Activated naive CD8-positive, alpha-beta T cell treated with anti-CD3 and anti-CD28 coated beads, Interleukin-2, amount 50 U/mL, for 16 hours (primary cell): ENCODE data around the gene CRY2.

ENCODE experiments used
- DNase-seq: peaks from one replicate; pipeline ENCODE4 v3.0.0-alpha.2; 2020; ENCODE audit warnings: low read depth, low spot score

Gene CRY2

DNA sequence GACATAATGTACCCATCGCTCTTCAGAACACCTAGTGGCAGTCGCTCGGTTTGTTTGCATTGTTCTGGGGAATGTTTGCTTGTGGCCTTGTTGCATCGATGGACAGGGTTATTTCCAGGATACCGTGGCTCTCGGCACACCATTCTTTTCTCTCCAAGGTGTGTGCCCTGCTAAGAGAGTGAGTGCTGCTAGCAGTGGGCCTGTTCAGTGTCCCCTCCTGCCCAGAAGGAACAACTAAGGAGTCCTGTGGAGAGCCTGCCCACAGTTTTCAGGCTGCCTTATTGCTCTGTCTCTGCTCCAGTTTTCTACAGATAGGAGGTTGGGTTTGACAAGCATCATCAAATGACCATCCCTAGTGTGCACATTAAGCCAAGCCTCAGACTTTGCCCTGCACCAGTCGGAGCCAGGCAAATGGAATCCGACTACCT is 1.4 kb downstream of the CRY2 start:
- DNase-seq = no peak

DNA sequence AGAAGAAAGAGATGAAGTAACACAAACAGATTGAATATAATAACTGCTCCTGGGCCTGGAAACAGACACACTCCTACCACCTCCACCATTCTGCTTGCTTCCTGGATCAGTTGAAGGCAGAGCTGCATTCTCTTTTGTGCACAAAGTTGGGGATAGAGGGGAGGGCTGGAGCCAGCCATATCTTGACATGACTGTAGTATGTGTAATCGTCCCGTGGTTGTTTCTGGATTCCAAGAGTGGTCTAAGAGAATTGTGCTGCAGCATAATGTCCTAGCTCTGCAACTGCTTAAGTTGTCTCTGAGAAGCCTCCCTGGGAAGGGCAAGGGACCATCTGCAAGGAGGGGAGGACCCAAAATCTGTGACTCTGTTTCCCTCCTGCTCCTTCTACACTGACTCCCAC is 3.2 kb downstream of the CRY2 start:
- DNase-seq = no peak

DNA sequence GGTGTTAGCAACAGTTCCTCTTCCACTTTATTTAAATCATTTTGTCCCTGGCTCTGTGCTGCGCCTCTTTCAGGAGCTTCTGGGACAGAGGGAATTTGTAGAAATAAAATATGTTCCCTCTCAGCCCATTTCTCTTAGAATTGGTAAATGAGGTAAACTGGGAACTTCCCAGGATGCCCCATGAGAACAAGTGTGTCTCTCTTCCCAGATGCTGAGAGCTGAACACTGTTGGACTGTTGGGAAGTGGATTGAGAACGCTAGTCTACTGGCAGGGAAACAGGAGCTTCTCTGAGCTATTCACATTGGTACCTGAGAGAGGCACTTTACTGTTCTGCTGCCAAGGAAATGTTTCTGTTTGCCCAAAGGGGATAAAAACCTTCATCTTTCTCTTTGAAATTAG is 4.0 kb downstream of the CRY2 start:
- DNase-seq = no peak

DNA sequence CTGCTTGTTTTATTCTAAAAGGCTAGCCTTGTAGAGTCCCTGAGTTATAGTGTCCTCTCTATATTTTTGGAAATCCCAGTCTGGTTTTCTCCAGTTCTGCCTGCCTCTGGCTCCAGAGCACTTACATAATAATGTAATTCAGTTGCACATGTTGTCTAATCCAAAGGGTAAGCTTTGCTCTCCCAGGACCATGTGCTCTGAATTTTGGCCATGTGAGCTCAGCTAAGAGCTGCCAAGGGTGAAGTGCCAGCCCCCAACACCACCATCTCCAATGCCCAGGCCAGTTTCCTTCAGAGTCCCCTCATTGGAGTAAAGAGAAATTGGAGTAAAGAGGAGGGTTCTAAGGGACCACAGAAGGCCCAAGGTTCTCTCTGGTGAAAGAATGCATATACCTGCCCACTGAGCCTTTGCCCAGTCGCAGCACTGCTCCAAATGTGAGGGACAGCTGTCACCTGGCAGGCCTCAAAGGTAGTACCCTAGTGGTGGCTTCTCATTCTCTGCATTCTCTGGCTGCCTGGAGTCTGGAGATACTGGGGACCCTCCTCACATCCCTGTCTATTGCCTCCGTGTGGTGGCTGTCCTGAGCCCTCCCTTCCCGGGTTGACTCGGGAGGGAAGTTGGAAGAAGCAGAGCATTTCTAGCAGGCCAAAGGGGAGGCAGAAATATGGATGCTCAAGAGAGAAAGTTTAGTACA is 4.9 kb downstream of the CRY2 start:
- no peak for DNase-seq

DNA sequence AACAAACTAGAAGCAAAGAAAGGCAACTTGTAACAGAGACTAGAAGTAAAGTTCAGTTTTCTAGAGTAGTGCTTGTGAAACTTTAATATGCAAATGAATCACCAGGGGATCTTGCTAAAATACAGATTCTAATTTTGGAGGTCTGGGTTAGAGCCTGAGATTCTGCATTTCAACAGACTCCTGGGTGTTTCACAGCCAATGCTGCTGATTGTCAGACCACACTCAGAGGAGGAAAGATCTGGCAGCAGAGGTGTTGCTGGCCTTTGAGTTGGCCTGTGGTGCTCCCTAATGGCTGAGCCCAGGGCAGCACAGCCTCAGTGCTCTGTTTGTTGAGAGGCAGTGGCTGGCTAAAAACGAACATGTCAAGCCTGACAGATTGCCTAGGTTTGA is 5.4 kb downstream of the CRY2 start:
- no peak for DNase-seq

DNA sequence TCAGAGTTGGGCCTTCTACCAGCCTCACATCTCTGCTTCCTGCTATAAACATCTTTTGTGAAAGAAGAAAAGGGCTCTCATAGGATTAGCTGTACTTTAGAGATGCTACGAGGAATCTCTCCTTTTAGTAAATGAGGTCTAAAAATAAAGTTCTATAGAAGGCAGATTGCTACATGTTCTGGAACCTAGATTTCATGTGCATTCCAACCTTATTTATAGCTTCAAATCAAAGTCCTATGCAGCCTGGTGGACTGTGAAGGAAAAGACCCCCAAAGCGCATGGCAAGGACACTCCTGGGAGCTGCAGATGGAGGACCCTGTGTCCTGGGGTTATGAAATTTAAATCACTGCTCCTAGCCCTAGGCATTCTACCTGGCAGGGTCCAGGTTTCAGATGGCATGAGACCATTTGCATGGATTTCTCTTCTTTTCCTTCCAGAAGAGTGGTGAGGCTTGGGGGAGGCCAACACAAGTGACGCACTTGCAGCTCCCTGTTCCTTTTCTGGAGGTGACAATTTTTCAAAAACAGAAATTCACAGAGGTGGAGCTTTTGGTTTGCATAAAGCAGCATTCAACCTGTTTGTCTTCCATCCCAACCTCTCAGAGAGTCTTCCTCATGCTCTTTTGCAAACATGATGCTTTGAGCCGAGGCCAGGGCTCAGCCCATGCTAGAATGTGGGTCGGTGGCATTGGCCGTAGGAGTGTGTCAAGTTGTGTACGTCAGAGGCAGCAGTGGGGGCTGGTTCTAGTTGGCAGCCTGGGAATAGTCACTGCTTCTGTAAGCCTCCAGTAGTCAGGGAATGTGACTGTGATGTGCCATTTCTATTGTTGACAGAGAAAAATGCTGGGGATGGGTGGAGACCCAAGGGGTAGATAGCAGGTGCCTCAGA is 6.3 kb downstream of the CRY2 start:
- DNase-seq = no peak

DNA sequence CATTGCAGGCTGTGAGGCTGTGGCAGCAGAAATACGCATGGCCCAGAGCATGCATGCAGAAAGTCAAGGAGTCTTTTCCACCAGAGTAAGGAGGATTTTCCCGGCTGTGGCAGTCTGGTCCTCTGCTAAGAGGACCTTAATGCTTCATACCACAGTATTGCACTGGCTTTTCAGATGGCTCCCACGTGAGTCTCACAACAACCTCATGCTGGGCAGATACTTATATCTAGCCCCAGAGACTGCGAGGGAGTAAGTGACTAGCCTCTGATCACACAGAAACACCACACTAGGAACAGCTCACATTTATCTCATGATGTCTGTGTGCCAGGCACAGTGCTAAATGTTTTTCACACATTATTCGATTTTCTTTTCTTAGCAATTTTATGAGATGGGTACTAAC is 8.0 kb downstream of the CRY2 start:
- no peak for DNase-seq

DNA sequence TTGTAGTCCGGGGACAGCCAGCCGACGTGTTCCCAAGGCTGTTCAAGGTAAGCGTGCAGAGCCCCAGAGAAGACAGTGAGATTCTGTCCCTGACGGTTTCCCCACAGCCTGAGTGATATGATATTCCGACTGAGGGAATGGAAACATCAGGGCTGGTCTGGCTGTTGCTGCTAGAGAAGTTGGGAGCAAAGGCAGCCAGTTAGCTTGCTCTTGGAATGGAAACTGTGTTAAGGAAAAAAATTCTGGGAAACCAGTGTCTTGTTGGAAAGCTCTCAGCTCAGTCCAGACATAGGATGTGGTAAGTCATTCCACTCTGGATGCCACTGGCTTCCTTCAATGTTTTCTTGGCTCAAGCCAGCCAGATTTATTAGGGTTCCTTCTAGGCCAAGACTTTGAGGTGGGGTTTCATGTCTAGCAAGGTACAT is 8.8 kb downstream of the CRY2 start:
- no peak for DNase-seq

DNA sequence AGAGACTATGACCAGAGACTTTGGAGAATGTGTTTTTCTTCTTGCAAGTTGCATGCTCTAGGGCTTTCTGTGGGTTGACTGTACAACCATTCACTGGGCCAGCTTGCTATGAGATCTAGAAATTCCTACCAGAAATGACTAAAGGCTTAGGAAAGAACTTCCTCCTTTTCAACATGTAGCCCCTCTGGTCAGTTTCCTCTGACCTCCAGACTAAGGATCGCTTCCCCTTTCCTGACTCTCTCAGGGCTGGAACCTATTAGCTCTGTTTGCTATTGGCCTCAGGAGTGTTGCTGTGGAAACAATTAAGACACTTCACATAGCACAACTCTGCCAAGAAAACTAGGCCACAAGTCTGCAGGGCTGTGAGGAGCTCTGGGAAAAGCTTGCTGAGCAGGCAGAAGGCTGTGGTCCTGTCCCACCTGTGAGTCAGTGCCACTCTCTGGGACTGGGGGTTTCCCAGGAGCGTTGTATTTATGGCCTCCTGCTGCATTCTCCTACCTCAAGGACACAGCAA is 10.7 kb downstream of the CRY2 start:
- no peak for DNase-seq

DNA sequence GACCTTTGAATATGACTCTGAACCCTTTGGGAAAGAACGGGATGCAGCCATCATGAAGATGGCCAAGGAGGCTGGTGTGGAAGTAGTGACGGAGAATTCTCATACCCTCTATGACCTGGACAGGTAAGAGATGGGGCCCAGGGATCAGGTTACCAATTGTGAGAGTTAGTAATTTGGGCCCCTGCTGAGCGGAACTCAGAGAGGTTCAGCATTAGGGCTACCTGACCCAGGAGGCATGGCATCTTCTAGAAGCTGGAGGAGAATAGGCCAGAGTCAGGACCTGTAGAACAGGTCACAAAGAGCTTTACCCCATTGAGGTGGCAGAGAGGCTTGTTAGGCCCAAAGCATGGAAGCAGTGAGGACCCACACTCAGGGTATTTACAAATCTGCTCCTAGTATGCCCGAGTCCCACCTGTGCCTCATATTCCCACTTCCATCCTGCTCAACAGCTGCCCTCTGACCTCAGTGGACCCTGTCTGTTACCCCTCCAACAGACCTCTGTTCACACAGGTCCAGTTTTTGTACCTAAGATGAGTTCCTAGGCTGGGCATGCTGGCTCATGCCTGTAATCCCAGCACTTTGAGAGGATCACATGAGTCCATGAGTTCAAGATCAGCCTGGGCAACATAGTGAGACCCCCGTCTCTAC is 11.6 kb downstream of the CRY2 start:
- no peak for DNase-seq

DNA sequence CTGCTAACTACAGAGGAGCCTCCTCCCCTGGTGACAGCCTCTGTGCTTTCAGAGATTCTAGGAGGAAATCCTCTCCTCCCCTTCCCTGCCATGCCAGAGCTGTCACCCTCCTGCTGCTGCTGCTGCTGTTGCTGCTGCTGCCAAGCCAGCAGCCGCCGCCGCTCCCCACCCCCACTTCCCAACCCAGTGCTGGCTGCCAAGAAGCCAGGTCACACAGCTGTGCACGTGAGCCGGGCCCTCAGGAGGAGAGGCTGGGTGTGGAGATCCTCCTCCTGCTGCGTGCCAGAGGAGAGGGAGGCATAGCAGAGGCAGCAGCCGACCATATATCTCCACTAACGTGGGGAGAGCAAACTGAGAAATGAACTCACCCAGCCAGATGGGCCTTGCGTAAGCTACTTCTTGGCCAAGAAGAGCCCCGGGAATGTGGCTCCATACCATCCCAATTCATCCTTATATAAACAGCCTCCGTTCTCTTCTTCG is 12.4 kb downstream of the CRY2 start:
- DNase-seq = no peak

DNA sequence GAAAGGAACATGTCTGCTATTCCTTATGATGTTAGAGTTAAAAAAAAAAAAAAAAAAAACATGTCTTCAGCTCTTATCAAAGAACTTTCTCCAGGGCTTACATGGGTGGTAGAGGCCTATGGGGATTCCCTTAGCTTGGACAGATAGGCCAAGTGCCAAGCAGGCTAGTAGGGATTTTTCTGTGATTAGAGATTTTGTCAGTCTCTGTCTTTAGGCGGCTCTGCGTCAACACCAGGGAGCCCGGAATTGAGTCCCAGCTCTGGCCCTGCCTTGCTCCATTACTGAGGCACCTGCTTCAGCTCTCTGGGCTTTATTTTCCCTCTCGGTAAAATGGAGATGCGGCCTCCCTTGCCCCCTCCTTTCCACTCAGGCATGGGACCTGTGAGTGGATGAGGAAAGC is 13.1 kb downstream of the CRY2 start:
- DNase-seq = no peak

DNA sequence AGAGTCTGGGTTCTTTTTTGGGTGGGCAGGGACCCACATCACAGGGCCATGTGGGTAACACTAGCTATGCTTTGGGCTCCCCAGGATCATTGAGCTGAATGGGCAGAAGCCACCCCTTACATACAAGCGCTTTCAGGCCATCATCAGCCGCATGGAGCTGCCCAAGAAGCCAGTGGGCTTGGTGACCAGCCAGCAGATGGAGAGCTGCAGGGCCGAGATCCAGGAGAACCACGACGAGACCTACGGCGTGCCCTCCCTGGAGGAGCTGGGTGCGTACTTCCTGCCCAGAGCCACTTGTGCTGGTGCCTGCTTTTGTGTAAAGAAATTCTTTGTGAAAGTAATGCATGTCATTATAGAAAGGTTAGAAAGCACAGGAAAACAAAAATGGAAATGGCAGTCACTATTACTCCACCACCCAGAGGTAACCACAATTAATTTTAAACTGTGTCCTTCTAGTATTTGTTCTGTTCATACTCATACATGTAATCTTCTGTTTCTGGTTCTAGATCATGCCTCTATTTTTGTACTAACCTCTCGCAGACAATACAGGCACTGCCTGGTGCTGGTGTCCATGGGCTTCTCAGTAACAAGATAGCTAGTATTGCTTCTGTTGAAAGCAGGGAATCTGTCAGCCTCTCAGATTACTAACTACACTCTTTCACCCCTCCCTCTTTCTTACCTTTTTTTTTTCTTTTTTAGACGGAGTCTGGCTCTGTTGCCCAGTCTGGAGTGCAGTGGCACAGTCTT is 13.7 kb downstream of the CRY2 start:
- no peak for DNase-seq

DNA sequence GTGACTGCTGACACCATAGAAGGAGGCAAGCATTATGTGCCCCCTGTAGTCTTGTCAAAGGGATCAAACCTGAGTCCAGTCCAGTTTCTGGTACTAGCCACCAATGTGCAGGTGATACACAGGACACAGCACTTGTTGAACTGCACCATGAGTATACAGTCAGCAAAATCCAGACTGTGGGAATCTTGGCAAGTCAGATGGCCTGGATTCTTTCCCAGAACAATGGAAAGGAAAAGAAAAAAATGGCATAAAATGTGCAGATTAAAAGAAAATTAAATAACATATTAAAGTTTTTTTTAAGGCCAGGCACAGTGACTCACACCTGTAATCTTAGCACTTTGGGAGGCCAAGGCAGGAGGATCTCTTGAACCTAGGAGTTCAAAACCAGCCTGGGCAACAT is 16.8 kb downstream of the CRY2 start:
- DNase-seq = no peak

DNA sequence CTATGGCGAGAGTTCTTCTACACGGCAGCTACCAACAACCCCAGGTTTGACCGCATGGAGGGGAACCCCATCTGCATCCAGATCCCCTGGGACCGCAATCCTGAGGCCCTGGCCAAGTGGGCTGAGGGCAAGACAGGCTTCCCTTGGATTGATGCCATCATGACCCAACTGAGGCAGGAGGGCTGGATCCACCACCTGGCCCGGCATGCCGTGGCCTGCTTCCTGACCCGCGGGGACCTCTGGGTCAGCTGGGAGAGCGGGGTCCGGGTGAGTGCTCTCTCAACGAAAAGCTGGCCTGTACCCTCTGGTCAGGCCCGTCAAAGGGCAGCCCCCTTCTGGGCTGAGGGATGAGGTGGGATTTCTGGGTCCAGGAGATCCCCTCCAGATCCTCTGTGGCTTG is 22.3 kb downstream of the CRY2 start:
- DNase-seq = no peak

DNA sequence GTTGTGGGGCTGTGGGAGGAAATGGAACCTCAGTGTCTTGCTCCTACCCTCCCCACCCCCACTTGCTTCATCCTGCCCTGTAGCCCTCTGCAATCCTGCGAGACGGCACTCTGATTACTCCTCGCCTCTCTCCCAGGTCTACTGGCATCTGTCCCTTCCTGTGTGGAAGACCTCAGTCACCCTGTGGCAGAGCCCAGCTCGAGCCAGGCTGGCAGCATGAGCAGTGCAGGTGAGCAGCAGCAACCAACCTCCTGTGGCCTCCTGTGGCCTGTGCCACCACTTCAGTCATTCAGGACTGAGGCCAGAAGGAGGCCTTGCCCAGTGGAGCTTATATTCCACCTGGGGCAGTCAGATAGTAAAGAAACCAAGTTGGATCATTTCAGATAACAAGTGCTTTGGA is 23.4 kb downstream of the CRY2 start:
- DNase-seq = no peak

DNA sequence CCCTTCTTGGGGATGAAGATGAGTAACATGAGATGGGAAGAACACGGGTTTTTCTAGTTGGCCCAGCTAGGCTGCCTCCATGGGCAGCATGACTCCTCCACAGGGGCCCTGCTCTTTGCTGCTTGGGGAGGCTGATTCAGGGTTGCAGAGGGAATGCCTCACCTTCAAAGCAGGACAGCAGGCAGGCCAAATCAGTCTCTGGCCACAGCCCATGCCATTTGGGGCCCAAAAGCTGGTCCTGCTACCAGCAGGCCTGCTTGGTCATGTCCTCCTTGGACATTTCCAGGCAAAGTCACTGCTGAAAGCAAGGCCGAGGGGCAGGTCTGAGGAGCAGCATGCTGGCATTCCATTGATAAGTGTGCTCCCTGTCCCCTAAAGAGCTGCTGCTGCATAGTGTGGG is 24.4 kb downstream of the CRY2 start:
- DNase-seq = no peak

DNA sequence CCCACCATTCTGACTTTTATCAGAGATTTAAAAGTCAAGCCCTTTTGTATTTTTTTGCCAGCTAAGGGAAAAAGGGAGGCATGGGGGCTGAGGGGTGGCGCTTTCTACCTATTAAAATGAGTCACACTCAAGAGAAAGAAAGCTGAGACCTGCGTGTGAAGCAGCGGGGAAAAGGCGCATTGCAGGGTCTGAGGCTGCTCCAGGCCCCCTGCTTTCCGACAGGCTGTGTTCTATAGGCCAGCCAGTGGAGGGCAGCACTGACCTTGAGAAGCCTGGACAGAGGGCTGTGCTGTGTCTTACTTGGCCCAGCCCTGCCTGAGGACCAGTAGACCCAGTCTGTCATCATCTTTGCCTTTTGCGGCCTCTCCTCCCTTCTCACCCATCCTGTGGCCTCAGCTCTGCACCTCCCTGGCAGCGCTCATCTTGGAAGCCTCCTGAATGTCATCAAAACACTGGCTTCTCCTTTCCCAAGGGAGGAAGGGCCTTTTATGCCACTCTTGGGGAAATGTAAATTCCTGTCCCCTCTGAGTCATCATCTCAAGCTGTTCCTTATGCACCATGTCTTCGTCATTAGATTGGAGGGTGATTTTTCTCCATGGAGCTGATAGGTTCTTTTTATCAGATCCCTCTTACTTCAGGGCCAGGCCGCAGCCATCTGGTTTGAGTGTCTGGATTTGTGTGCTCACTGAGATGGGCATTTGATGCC is 25.5 kb downstream of the CRY2 start:
- DNase-seq = no peak

DNA sequence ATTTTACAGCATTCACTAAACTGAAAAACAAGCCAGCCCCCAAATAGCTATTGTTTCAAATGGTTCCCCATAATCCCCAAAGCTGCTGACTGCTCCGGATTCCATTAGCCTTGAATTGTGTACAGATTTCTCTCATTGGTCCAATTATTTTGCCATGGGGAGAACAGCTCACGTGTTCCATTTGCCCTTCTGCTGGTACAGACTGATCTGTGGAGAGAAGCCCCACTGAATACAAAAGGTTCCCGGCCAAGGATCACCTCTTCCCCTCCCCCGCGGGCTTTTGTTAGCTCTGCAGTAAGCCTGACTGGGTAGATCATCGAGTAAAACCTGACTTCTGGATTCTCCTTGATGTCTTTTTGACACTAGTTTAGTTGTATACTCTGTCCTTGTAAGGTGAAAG is 29.1 kb downstream of the CRY2 start:
- DNase-seq = no peak

DNA sequence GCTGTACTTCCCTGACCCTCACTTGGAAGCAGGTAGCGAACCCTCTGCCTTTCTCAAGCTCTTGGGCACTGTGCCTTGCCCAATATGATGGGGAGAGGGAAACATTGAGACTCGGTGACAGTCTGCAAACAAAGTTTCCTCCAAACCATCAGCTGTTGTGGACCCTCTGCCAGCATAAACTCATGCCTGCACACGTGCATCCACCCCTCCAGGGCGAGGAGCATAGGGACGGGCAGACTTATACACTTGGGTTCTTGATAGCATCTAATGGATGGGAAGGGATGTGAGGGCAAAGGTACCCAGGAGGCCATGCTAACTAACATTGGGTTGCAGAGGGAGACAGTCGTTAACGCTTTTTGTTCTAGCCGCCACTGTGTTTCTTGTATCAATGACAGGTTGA is 29.9 kb downstream of the CRY2 start:
- no peak for DNase-seq

DNA sequence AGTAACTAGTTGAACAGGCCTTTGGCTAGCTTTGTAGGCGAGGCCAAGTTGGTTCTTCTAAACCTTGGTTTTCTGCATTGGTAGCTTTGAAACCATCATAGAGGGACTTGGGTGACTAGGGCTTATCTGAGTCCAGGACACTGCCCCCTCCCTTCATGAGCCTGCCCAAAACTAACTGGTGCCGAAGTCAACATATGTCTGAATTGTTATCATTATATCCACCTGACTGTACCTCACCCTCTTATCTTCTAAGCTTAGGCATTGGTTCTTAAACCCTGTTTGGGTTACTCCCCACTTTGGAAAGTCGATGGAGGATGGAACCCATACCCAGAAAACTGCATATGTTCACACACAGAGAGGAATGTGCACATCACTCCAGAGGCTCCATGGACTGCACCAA is 30.6 kb downstream of the CRY2 start:
- DNase-seq = no peak
